HepG2 (cell line): ENCODE data around the gene TLCD3A. TPM values are rescaled to one million over a fixed set of nuclear protein-coding genes. Genes with fewer than 3 reads are reported as not detected.
A peak's percentile ranks its signal among the peaks of the same experiment; 100 is the strongest.

Experiments used
- ATAC-seq: fragments of 200-7000 bp; cut with Tn5 transposase; 3 replicates; pipeline ENCODE4 v1.9.1; 2020; ENCODE audit warnings: mild to moderate bottlenecking, moderate library complexity
- BruUV-seq: library from RNA; stranded (reverse); fragments of 400-500 nt; replicated peaks from 2 replicates; lab custom pipeline; 2021; lab: Mats Ljungman, UMichigan
- CTCF ChIA-PET: fragments of 300-600 bp; formaldehyde crosslinking; extraction: SDS; loops from one replicate; lab custom pipeline; 2021; ENCODE audit warnings: low total read pairs, inconsistent platforms, low intra/inter-chr PET ratio; lab: Yijun Ruan, JAX
- POLR2A ChIA-PET: fragments of 350-600 bp; sonication (Branson Sonifier 250); formaldehyde crosslinking; loops from one replicate; lab custom pipeline; 2020; ENCODE audit warnings: antibody characterized with exemption, inconsistent platforms; lab: Yijun Ruan, JAX
- DNase-seq: peaks from one replicate; pipeline ENCODE4 v3.0.0-alpha.2; 2015; ENCODE audit warnings: low spot score
- FAIRE-seq: peaks from 3 replicates; lab custom pipeline; 2011; peaks lifted over from hg19 to GRCh38; lab: Jason Lieb, UNC
- H2AFZ ChIP-seq: one replicate; pipeline ENCODE4 v1.6.1; 2011; ENCODE audit warnings: low read length, inconsistent platforms
- H3K27ac ChIP-seq: fragments of 300-600 bp; 3 replicates; pipeline ENCODE4 v1.8.0; 2011; ENCODE audit warnings: mixed run types, mild to moderate bottlenecking, mixed read lengths, low read length, inconsistent platforms; ENCODE audit not compliant: insufficient read depth; ENCODE audit errors: extremely low read length
- H3K27me3 ChIP-seq, 2 experiments: fragments of 200-600 bp in 1 of 2; 2 replicates in 1 of 2; 3 replicates in 1 of 2; pipeline versions ENCODE4 v1.6.0 to v1.8.0; 2011; ENCODE audit warnings: low read length in 2 of 2, mild to moderate bottlenecking in 2 of 2, moderate library complexity in 2 of 2, inconsistent platforms in 1 of 2; ENCODE audit not compliant: insufficient read depth in 2 of 2, control insufficient read depth in 1 of 2
- H3K36me3 ChIP-seq, 2 experiments: fragments of 200-600 bp in 1 of 2; replicated peaks in 1 of 2; 2 replicates in 1 of 2; 3 replicates in 1 of 2; pipeline versions ENCODE4 v1.5.1 to v1.8.0; 2011; ENCODE audit warnings: low read length in 2 of 2, inconsistent platforms in 1 of 2; ENCODE audit not compliant: insufficient read depth in 2 of 2, control insufficient read depth in 1 of 2
- H3K4me1 ChIP-seq: 2 replicates; pipeline ENCODE4 v1.5.1; 2012; ENCODE audit warnings: low read length, inconsistent platforms; ENCODE audit not compliant: insufficient read depth
- H3K4me2 ChIP-seq: 2 replicates; pipeline ENCODE4 v1.6.0; 2011; ENCODE audit warnings: low read depth, low read length, inconsistent platforms
- H3K4me3 ChIP-seq, 3 experiments: fragments of 200-600 bp in 1 of 3; sonication (generic), shearing (Covaris generic) in 1 of 3; replicated peaks in 1 of 3; 2 replicates each; pipeline ENCODE4 v1.5.1; 2011 to 2016; ENCODE audit warnings: low read length in 3 of 3, inconsistent platforms in 2 of 3, low read depth in 2 of 3, mild to moderate bottlenecking in 2 of 3, control low read depth in 1 of 3, mixed read lengths in 1 of 3; ENCODE audit not compliant: insufficient read depth in 1 of 3
- H3K79me2 ChIP-seq: one replicate; pipeline ENCODE4 v1.6.1; 2011; ENCODE audit warnings: low read length, inconsistent platforms; ENCODE audit not compliant: insufficient read depth
- H3K9ac ChIP-seq: 2 replicates; pipeline ENCODE4 v1.6.0; 2011; ENCODE audit warnings: mild to moderate bottlenecking, low read depth, low read length, inconsistent platforms; ENCODE audit not compliant: insufficient read depth
- H3K9me3 ChIP-seq: 2 replicates; pipeline ENCODE4 v1.5.1; 2012; ENCODE audit warnings: mild to moderate bottlenecking, low read length
- H4K20me1 ChIP-seq: 2 replicates; pipeline ENCODE4 v1.6.0; 2011; ENCODE audit warnings: inconsistent platforms, mild to moderate bottlenecking, low read length, moderate library complexity; ENCODE audit not compliant: insufficient read depth
- FOXK1 ChIP-seq: sonication (generic); formaldehyde crosslinking; IDR thresholded peaks from 2 replicates; pipeline ENCODE4 v1.4.0; 2020; ENCODE audit warnings: low read depth, missing genetic modification reagents, borderline replicate concordance
- MAFK ChIP-seq, 2 experiments: IDR thresholded peaks in 1 of 2; conservative IDR thresholded peaks in 1 of 2; 2 replicates each; pipeline ENCODE4 v1.6.1; 2011; ENCODE audit warnings: improper control_type of control experiment in 2 of 2, low read length in 2 of 2
- SOX5 ChIP-seq: IDR thresholded peaks from 2 replicates; pipeline ENCODE4 v1.6.1; 2016; ENCODE audit warnings: borderline replicate concordance
- ZNF563 ChIP-seq: sonication (generic); formaldehyde crosslinking; IDR thresholded peaks from 2 replicates; pipeline ENCODE4 v1.8.0; 2022; ENCODE audit warnings: mild to moderate bottlenecking, moderate library complexity, missing genetic modification reagents
- WGBS: methylation state at CpG from one replicate; pipeline ENCODE4 v1.1.6; 2017; ENCODE audit warnings: low lambda C conversion rate; 5-methylcytosine and 5-hydroxymethylcytosine counted together
- in situ Hi-C: cut with HindIII; loops from 2 replicates; pipeline ENCODE4 v1.10.0; 2017; ENCODE audit warnings: low pct_unique_long_range_greater_than_20kb; ENCODE audit not compliant: extremely low pct_ligation_motif_present
- intact Hi-C: fragments of 100-400 bp; cut with micrococcal nuclease; formaldehyde crosslinking; loops from one replicate; pipeline ENCODE4 v1.10.0; 2022; ENCODE audit not compliant: unreplicated experiment
- polyA plus RNA-seq, 8 experiments: library from polyadenylated mRNA; depleted of rRNA in 3 of 8; stranded (reverse) in 7 of 8; unstranded in 1 of 8; fragments of >200 nt; fragmentation: Illumina TruSeq in 4 of 8; extraction: Trizol in 4 of 8; gene quantifications; 2 replicates each; pipeline versions ENCODE4 v1.2.1 to v1.2.3, GENCODE V29; 2011 to 2016; ENCODE audit warnings: low read depth in 4 of 8, missing spikeins in 1 of 8, mixed read lengths in 1 of 8; ENCODE audit not compliant: insufficient read depth in 1 of 8
- total RNA-seq, 5 experiments: library from RNA; depleted of rRNA; stranded (reverse); fragments of >200 nt; fragmentation: Illumina TruSeq; extraction: Trizol; gene quantifications; 2 replicates each; pipeline ENCODE4 v1.2.3, GENCODE V29; 2016; ENCODE audit warnings: low read depth in 1 of 5
- TF ChIP-seq, protein P1 (sequence below): sonication (generic); formaldehyde crosslinking; IDR thresholded peaks from 2 replicates; pipeline ENCODE4 v1.5.0; 2020; ENCODE audit warnings: mild to moderate bottlenecking, missing genetic modification reagents, moderate library complexity

Gene TLCD3A
- total and polyA plus RNA-seq, 2 of the 13 experiments (the other 11 are each of a cell fraction or from before 2014, with no cell fraction given): 25.2 to 46.6 TPM

DNA sequence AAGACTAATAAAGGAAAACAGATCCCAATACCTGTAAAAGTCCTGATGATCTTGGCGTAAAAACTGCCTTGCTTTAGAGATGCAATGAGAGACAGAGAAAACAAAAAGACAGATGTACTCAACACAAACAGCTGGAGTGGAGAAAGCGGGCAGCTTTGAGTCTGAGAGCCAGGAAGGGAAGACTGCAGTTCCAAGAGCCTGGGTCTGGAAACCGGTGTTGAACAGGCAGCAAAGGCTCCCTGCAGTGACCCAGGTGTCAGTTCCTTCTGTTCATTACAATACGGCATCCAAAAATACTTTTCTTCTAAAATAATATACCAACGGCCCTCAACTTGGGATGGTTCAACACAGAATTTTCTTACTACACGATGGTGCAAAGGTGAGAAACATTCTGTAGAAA is 47.4 kb upstream of the TLCD3A start:
- intact Hi-C loops: loop anchor here (5.0 kb wide), 1 partner anchor 273 kb away; a partner anchor contains a TSS
- CTCF ChIA-PET: no interaction called here
- WGBS: 97% methylated on average over 6 of the region's 6 CpGs
- FAIRE-seq: no peak
- DNase-seq: no peak
- H3K36me3 ChIP-seq: peaks cover 2 to 41% of the 10 kb centered on the region in 2 experiments; a peak in 3 of 5 replicates
- no peak for ATAC-seq
- no peak for TF ChIP-seq MAFK (conservative IDR thresholded peaks at IDR 0.05 in 1 of 2, IDR thresholded peaks at IDR 0.05 in 1 of 2; ENCODE audit: low read length in 2 of 2)
- no peak for TF ChIP-seq SOX5 (CRISPR knock-in tag)
- no peak for TF ChIP-seq FOXK1 (CRISPR knock-in tag)
- TF ChIP-seq, all 625 proteins: peak for 0
- H3K9me3 ChIP-seq: no peaks in the 10 kb centered on the region
- H3K79me2 ChIP-seq: peaks cover 4% of the 10 kb centered on the region
- H3K27me3 ChIP-seq: no peaks in the 10 kb centered on the region
- in situ Hi-C loops: no loop called here
- no peak overlapping the region for H3K9ac ChIP-seq
- BruUV-seq: no TSS peak
- no peak overlapping the region for H2AFZ ChIP-seq
- H3K4me3 ChIP-seq: no peak overlapping the region
- no peak overlapping the region for H3K4me2 ChIP-seq
- H3K4me1 ChIP-seq: peaks cover 9% of the 10 kb centered on the region; the same call in 1 of the 2 replicates
- H4K20me1 ChIP-seq: no peaks in the 10 kb centered on the region
- POLR2A ChIA-PET: no interaction called here
- no peak overlapping the region for H3K27ac ChIP-seq

DNA sequence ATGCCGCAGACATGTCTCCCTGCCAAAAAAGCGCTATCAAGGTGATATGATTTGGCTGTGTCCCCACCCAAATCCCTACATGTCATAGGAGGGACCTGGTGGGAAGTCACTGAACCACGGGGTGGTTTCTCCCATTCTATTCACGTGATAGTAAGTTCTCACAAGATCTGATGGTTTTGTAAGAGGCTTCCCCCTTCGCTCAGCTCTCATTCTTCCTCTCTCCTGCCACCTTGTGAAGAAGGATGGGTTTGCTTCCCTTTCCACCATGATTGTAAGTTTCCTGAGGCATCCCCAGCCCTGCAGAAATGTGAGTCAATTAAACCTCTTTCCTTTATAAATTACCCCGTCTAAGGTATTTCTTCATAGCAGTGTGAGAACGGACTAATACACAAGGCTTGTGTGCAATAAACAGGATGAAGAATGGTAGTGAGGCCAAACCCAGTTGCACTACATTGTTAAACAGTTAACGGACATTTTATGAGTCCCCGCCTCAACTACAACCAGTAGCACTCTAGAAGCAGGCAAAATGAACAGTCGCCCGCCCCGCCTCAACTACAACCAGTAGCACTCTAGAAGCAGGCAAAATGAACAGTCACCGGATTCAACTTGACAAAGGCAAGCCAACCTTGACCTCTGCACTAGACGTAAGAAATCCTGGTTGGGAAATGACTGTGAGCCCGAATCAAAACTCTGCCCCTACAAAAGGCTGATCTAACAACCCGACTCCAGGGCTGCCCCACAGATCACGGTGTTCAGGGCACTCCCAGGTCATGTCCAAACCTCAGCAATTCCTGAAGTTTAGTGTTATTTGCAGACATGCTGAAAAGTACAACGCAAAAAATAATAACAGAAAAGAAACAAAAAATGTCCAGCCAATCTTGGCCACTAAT is 44.1 kb upstream of the TLCD3A start:
- Histone ChIP-seq H3K9me3 (no peaks in the 10 kb centered on the region), H3K4me1 (peaks cover 9% of the 10 kb centered on the region; the same call in 1 of the 2 replicates), H3K27me3 (no peaks in the 10 kb centered on the region), H2AFZ (no peak overlapping the region), H3K4me3 (no peak overlapping the region), H3K36me3 (peaks cover 4 to 44% of the 10 kb centered on the region in 2 experiments; a peak in 4 of 5 replicates), H4K20me1 (no peaks in the 10 kb centered on the region), H3K27ac (no peak overlapping the region), H3K4me2 (no peak overlapping the region), H3K79me2 (no peaks in the 10 kb centered on the region), H3K9ac (no peak overlapping the region)
- ChIA-PET POLR2A (interaction anchor here (0.5 kb wide), 1 partner anchor 264 kb away, joined by 3 read pairs; no protein-coding TSS in a partner anchor), CTCF (no interaction called here)
- in situ Hi-C loops: no loop called here
- peak; percentile 9 for DNase-seq
- no peak for FAIRE-seq
- no TSS peak for BruUV-seq
- intact Hi-C loops: loop anchor here (5.0 kb wide), 1 partner anchor 276 kb away; a partner anchor contains a TSS
- no peak for ATAC-seq
- WGBS: 87% methylated on average over 18 of the region's 18 CpGs
- TF ChIP-seq ZNF563: no peak
- TF ChIP-seq, protein P1, sequence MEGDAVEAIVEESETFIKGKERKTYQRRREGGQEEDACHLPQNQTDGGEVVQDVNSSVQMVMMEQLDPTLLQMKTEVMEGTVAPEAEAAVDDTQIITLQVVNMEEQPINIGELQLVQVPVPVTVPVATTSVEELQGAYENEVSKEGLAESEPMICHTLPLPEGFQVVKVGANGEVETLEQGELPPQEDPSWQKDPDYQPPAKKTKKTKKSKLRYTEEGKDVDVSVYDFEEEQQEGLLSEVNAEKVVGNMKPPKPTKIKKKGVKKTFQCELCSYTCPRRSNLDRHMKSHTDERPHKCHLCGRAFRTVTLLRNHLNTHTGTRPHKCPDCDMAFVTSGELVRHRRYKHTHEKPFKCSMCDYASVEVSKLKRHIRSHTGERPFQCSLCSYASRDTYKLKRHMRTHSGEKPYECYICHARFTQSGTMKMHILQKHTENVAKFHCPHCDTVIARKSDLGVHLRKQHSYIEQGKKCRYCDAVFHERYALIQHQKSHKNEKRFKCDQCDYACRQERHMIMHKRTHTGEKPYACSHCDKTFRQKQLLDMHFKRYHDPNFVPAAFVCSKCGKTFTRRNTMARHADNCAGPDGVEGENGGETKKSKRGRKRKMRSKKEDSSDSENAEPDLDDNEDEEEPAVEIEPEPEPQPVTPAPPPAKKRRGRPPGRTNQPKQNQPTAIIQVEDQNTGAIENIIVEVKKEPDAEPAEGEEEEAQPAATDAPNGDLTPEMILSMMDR (CRISPR knock-in tag): peak; percentile 27
